KOPT-K1 (cell line): Measurements from ENCODE around the gene TLCD4.
"Not testable (repeated sequence)": the region's sequence is repeated elsewhere in the genome, so short reads cannot be mapped to it uniquely, and the experiment has no call there.

Source experiments
- H3K27ac ChIP-seq: fragments of 200-600 bp; sonication (generic); 2 replicates; pipeline ENCODE4 v1.5.1; 2016; ENCODE audit warnings: antibody characterized with exemption, mild to moderate bottlenecking, low read depth, low read length; ENCODE audit not compliant: poor library complexity, severe bottlenecking
- H3K36me3 ChIP-seq: fragments of 200-600 bp; sonication (generic); 2 replicates; pipeline ENCODE4 v1.5.1; 2017; ENCODE audit warnings: antibody characterized with exemption, mild to moderate bottlenecking, low read length, moderate library complexity; ENCODE audit not compliant: insufficient read depth
- H3K9me3 ChIP-seq: fragments of 200-600 bp; sonication (generic); 2 replicates; pipeline ENCODE4 v1.5.1; 2017; ENCODE audit warnings: antibody characterized with exemption, low read length, mild to moderate bottlenecking; ENCODE audit not compliant: insufficient read depth, poor library complexity, severe bottlenecking

The TLCD4 gene

GRCh38 chr1:95088303-95088702, 28.9 kb upstream of the TLCD4 start:
- Histone ChIP-seq H3K27ac (no peak overlapping the region), H3K36me3 (no peaks in the 10 kb centered on the region), H3K9me3 (peaks cover 4% of the 10 kb centered on the region)

GRCh38 chr1:95089650-95090287, 27.4 kb upstream of the TLCD4 start:
- Histone ChIP-seq H3K36me3 (no peaks in the 10 kb centered on the region), H3K27ac (no peak overlapping the region), H3K9me3 (peaks cover 4% of the 10 kb centered on the region)

GRCh38 chr1:95091290-95091689, 25.9 kb upstream of the TLCD4 start:
- H3K36me3 ChIP-seq, H3K9me3 ChIP-seq, H3K27ac ChIP-seq: not testable (repeated sequence)

- H3K36me3 ChIP-seq, H3K9me3 ChIP-seq, H3K27ac ChIP-seq: not testable (repeated sequence)
These were observed 24.3 kb upstream of the TLCD4 start for GRCh38 chr1:95092891-95093290.

GRCh38 chr1:95093296-95093695, 23.9 kb upstream of the TLCD4 start:
- no peaks in the 10 kb centered on the region for H3K36me3 ChIP-seq
- no peak overlapping the region for H3K27ac ChIP-seq
- H3K9me3 ChIP-seq, result peaks cover 4% of the 10 kb centered on the region

- no peaks in the 10 kb centered on the region for H3K36me3 ChIP-seq
These were observed 22.2 kb upstream of the TLCD4 start for GRCh38 chr1:95094923-95095322.

GRCh38 chr1:95095833-95096217, 21.3 kb upstream of the TLCD4 start:
- no peaks in the 10 kb centered on the region for H3K36me3 ChIP-seq
- H3K9me3 ChIP-seq, result no peaks in the 10 kb centered on the region
- no peak overlapping the region for H3K27ac ChIP-seq

More at GRCh38 chr1:95094923-95095322, 22.2 kb upstream of the TLCD4 start:
- no peak overlapping the region for H3K27ac ChIP-seq
- peaks cover 3% of the 10 kb centered on the region for H3K9me3 ChIP-seq

- H3K27ac ChIP-seq, result no peak overlapping the region
- H3K9me3 ChIP-seq, result no peaks in the 10 kb centered on the region
- H3K36me3 ChIP-seq, result no peaks in the 10 kb centered on the region
These were observed 20.8 kb upstream of the TLCD4 start for GRCh38 chr1:95096218-95096841.

- no peaks in the 10 kb centered on the region for H3K9me3 ChIP-seq
- no peaks in the 10 kb centered on the region for H3K36me3 ChIP-seq
- no peak overlapping the region for H3K27ac ChIP-seq
These were observed 19.7 kb upstream of the TLCD4 start for GRCh38 chr1:95097426-95097825.

GRCh38 chr1:95098196-95098595, 19.0 kb upstream of the TLCD4 start:
- Histone ChIP-seq H3K36me3 (no peaks in the 10 kb centered on the region), H3K9me3 (no peaks in the 10 kb centered on the region), H3K27ac (no peak overlapping the region)

- Histone ChIP-seq H3K36me3 (no peaks in the 10 kb centered on the region), H3K9me3 (no peaks in the 10 kb centered on the region), H3K27ac (no peak overlapping the region)
These were observed 8.4 kb upstream of the TLCD4 start for GRCh38 chr1:95108792-95109191.

GRCh38 chr1:95111014-95111413, 6.1 kb upstream of the TLCD4 start:
- H3K9me3 ChIP-seq, result no peaks in the 10 kb centered on the region
- no peaks in the 10 kb centered on the region for H3K36me3 ChIP-seq
- no peak overlapping the region for H3K27ac ChIP-seq

GRCh38 chr1:95113684-95114083, 3.5 kb upstream of the TLCD4 start:
- Histone ChIP-seq H3K27ac (no peak overlapping the region), H3K36me3 (no peaks in the 10 kb centered on the region), H3K9me3 (no peaks in the 10 kb centered on the region)

- Histone ChIP-seq H3K36me3 (no peaks in the 10 kb centered on the region), H3K27ac (no peak overlapping the region), H3K9me3 (no peaks in the 10 kb centered on the region)
These were observed 1.4 kb upstream of the TLCD4 start for GRCh38 chr1:95115708-95116137.

GRCh38 chr1:95116580-95117206, 462 bp upstream of the TLCD4 start:
- H3K27ac ChIP-seq, result no peak overlapping the region
- no peaks in the 10 kb centered on the region for H3K9me3 ChIP-seq
- H3K36me3 ChIP-seq, result no peaks in the 10 kb centered on the region

- no peak overlapping the region for H3K27ac ChIP-seq
- no peaks in the 10 kb centered on the region for H3K36me3 ChIP-seq
- no peaks in the 10 kb centered on the region for H3K9me3 ChIP-seq
These were observed 928 bp downstream of the TLCD4 start for GRCh38 chr1:95118067-95118499.
